GM19239 (cell line): ENCODE data around the gene RPS6KA4.
A peak's percentile ranks its signal among the peaks of the same experiment; 100 is the strongest.
"Not testable (repeated sequence)": the region's sequence is repeated elsewhere in the genome, so short reads cannot be mapped to it uniquely, and the experiment has no call there.

Source experiments
- DNase-seq: peaks from one replicate; pipeline ENCODE4 v3.0.0; 2011; ENCODE audit warnings: low spot score; ENCODE audit not compliant: insufficient read length
- FAIRE-seq: peaks from 2 replicates; lab custom pipeline; 2011; peaks lifted over from hg19 to GRCh38; lab: Jason Lieb, UNC

The RPS6KA4 gene

DNA sequence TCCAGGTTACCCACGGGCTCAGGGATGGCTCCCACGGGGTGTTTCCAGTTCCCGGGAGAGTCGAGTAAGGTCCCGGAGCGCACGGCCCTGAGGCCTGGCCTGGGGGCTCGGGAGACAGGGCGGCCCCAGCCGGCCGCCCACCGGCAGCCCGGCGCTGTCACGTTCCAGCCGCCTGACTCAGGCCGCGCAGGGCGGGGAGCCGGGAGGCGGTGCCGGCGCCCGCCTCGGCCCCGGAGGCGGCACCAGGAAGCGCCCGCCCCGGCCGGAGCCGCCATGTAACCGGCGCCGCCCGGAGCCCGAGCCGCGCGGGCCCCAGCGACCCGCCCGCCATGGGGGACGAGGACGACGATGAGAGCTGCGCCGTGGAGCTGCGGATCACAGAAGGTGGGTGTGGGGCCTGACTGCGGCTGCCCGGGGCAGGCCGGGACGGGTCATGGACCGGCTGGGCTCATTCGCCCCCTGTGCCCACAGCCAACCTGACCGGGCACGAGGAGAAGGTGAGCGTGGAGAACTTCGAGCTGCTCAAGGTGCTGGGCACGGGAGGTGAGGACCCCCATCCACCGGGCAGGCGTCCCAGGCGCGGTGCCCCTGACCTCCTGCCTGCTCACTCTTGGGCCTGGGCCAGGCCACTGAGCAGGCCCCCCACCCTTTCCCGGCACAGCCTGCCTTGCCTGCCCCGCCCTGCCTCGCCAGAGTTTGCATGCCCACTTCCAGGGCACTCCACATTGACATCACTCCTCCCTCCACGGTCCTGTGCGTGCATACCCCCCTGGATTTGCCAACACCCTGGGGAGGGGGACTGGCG is at the start of gene RPS6KA4:
RPS6KA4 (plus strand) TSS at position 256 of the 805 bp plus-strand sequence; CDS start at position 330, 74 bp downstream.
- DNase-seq (peak; percentile 90), FAIRE-seq (no peak)

DNA sequence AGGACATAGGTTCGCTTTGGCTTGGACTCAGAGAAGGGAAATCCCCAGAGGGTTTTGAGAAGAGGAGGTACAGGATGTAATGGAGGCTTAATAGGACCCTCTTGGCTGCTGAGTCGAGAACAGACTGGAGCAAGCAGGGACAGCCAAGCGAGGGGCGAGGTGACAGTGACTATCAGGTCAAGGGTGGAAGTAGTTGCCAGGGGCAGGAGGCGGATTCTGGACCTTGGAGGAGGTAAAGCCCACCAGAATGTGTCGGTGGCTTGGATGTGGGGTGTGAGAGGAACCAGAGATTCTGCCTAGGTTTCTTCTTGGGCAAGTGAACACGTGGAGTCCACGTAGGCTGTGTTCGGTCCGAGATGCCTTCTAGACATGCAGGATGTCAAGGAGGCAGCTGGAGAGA is 46.0 kb upstream of the RPS6KA4 start:
- FAIRE-seq (no peak), DNase-seq (no peak)

DNA sequence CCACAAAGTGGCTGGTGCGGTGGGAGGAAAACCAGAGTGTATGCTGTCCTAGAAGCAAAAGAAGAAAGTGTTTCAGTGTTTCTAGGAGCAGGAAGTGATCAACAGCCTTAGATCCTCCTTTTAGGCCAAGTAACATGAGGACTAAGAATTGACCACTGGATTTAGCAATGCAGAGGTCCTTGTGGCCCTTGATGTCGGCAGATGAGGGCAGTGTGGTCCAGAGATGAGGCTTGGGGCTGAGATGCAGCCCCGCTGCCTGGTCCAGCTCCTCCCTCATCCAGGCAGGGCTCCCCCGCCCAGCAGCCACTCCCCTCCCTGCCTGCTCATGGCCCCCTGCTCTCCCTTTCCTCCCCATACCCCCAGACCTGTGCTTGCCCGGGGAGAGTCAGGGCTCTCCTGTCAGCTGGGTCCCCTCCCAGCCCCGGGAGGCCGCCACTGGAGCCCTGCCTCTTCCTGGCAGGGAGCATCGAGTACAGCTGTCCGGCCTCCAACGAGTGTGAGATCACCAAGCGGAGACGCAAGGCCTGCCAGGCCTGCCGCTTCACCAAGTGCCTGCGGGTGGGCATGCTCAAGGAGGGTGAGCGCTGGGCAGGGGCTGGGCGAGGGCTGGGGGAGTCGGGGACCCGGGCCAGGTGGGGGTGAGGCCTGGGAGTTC is 45.3 kb upstream of the RPS6KA4 start:
- DNase-seq (no peak), FAIRE-seq (no peak)

DNA sequence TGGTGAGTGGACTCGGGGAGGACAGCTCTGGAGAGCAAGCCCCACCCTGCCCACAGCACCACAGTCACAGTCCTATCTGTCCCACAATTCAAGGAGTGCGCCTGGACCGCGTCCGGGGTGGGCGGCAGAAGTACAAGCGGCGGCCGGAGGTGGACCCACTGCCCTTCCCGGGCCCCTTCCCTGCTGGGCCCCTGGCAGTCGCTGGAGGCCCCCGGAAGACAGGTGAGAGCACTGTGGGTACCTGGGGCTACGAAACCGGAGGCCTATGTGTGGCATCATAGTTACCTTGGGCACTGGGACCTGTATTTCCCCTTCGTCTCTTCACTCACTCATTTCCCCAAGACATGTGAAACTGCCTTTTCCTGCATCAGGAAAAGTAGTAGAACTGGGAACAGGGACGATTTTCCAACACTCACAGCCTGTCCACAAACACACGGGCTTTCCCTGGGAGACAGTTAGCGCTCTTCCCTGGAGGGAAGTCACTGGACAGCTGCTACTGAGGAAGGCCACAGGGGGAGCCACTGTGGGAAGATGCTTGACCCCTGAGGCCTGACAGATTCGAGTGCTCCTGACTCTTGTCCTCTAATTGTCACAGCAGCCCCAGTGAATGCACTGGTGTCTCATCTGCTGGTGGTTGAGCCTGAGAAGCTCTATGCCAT is 44.7 kb upstream of the RPS6KA4 start:
- FAIRE-seq = no peak
- DNase-seq = no peak

DNA sequence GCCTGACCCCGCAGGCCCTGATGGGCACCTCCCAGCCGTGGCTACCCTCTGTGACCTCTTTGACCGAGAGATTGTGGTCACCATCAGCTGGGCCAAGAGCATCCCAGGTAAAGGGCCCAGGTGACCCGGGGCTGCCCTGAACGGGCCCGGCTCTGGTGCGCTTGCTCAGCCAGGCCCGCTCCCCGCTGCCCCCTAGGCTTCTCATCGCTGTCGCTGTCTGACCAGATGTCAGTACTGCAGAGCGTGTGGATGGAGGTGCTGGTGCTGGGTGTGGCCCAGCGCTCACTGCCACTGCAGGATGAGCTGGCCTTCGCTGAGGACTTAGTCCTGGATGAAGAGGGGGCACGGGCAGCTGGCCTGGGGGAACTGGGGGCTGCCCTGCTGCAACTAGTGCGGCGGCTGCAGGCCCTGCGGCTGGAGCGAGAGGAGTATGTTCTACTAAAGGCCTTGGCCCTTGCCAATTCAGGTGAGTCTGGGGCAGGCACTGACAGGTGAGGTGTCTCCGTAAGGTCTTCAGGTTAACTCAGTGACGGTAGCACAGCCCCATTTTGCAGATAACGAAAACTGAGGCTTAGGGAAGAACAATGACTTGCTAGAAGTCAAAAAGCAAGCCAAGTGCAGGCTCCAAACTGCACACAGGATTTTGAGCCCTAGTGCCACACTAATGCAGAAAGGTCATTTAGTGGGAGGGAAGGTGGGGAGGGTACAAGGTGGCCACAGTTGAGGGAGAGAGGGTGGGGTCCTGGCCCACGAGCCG is 44.0 kb upstream of the RPS6KA4 start:
- FAIRE-seq (no peak), DNase-seq (no peak)

DNA sequence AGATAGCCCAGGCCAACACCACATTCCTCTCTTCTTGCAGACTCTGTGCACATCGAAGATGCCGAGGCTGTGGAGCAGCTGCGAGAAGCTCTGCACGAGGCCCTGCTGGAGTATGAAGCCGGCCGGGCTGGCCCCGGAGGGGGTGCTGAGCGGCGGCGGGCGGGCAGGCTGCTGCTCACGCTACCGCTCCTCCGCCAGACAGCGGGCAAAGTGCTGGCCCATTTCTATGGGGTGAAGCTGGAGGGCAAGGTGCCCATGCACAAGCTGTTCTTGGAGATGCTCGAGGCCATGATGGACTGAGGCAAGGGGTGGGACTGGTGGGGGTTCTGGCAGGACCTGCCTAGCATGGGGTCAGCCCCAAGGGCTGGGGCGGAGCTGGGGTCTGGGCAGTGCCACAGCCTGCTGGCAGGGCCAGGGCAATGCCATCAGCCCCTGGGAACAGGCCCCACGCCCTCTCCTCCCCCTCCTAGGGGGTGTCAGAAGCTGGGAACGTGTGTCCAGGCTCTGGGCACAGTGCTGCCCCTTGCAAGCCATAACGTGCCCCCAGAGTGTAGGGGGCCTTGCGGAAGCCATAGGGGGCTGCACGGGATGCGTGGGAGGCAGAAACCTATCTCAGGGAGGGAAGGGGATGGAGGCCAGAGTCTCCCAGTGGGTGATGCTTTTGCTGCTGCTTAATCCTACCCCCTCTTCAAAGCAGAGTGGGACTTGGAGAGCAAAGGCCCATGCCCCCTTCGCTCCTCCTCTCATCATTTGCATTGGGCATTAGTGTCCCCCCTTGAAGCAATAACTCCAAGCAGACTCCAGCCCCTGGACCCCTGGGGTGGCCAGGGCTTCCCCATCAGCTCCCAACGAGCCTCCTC is 43.1 kb upstream of the RPS6KA4 start:
- DNase-seq, FAIRE-seq: not testable (repeated sequence)

DNA sequence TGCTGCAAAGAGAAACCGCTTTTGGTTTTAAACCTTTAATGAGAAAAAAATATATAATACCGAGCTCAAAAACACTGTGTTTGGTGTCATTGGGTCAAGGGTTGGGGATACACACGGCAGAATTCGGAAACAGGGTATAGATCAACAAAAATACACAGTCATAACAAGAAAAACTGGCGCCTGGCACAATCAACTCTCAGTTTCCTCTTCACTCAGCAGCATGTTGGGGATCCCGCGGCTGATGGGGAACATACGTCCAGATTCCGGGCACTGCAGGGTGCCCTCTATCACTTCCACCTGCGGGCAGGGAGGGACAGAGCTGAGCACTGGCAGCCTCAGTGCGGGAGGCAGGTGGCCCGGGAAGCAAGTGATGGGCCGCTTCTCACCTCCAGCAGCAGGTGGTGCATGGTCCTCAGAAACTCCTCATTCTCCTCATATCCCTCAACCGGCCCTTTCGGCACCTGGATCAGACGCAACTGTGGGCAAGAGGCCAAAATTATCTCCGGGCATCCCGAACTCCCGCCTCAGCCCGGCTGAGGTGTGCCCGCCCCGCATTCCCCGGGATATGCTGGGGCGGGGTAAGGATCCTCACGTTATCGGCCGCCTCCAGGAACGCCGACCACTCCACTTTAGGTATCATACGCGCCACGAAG is 42.2 kb upstream of the RPS6KA4 start:
- FAIRE-seq = peak; percentile 54
- DNase-seq = no peak

DNA sequence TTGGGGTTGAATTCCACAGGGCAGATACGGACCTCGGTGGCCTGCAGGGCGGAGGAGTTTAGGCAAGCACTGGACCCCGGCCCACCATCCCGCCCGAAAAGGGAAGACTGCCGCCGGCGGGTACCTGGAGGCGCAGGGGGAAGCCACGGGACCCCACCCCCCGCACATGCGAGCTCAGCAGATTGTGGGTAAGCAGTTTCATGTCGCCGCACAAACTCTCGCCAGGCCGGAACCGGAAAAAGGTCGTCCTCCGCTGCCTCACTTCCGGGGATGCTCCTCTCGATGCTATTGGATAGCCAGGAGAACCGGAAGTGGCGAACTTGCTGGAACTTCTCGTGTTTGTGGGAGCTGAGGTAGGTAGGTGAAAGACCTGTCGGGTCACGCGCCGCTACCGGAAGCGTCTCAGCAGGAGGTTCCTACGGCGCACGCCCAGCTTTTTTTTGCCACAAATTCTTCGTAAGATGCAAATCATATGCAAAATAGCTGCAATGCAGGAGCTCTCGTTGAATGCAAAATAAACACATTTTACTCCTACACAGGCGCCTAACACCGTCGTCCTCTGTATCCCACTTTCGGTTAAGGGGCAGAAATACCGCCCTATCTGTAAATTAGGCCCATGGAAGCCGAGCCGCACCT is 41.5 kb upstream of the RPS6KA4 start, which contains the start of gene TRMT112:
TRMT112 (minus strand) TSS at position 235 of the 636 bp plus-strand sequence; CDS start at position 202, 33 bp downstream.
- peak; percentile 100 for FAIRE-seq
- peak; percentile 98 for DNase-seq

DNA sequence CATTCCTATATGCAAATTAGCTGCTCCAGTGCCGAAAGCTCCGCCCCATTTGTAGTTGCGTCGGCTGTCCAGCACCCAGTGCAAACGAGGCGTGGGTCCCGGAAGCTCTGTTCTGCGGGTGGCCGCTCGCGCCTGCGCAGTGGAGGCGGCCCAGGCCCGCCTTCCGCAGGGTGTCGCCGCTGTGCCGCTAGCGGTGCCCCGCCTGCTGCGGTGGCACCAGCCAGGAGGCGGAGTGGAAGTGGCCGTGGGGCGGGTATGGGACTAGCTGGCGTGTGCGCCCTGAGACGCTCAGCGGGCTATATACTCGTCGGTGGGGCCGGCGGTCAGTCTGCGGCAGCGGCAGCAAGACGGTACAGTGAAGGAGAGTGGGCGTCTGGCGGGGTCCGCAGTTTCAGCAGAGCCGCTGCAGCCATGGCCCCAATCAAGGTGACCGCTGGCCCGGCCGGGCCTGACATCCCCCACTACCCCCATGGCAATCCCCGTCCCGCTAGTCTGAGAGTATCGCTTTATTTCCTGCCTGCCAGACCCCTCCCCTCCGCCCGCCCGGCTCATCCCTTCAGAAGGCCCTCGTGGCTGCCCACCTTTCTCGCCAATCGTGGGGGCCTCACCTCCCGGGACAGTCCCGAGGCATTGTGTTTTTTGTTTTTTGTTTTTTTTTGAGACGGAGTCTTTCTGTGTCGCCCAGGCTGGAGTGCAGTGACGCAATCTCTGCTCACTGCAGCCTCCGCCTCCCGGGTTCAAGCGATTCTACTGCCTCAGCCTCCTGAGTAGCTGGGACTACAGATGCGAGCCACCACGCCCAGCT is 40.8 kb upstream of the RPS6KA4 start, which contains the start of gene PRDX5:
PRDX5 (plus strand) TSS at position 161 of the 805 bp plus-strand sequence; CDS start at position 256, 95 bp downstream.
- no peak for FAIRE-seq
- DNase-seq = peak; percentile 94

DNA sequence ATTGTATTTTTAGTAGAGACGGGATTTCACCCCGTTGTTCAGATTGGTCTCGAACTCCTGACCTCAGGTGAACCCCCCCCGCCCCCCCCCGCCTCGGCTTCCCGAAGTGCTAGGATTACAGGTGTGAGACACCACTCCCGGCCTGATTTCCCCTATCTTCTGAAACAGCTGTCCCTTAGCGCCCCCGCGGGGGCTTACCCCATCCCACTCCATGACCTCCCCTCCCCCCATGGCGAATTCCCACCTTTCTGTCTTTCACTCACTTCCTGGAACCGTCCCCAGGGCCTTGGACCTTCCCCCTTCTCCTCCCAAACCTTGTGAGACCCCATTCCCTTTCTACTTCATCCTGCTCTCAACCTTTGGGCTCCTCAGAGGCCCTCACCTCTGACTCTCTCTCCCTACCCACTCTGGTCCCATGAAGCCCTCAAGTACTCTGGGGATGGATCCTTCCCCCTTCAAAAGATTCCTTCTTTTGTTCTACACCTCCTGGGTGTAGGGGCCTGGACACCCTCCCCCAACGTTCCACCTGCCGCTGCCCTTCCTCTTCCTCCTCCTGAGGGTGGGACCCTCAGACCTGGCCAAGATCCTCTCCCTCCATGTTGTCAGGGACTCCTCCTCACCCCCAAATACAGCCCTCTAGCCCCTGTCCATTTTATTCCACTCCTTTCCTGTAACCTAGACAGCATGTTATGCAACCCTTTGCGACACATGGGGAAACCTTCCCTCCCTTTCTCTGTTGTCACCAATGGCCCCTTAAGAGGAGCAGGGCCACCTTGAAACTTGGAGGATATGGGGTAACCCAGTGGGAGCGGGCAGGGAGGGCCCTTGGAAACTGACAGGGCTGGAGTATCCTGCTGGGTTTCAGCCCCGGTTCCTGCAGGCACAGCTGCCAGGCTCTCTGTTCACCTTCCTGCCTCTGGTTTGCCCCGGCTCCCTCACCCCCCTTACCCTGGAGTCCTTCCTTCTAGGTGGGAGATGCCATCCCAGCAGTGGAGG is 39.9 kb upstream of the RPS6KA4 start:
- FAIRE-seq (peak; percentile 52), DNase-seq (no peak)

DNA sequence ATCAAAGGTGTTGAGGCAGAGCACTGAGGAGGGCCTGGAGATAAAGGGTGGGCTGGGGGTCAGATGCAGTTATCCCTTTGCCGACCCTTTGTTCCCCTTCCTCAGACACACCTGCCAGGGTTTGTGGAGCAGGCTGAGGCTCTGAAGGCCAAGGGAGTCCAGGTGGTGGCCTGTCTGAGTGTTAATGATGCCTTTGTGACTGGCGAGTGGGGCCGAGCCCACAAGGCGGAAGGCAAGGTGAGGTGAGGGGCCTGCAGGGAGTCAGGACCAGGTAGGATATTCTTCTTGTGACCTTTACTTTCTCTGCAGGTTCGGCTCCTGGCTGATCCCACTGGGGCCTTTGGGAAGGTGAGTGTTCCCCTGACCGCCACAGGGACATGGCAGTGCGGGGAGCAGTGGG is 38.4 kb upstream of the RPS6KA4 start:
- DNase-seq (no peak), FAIRE-seq (no peak)

DNA sequence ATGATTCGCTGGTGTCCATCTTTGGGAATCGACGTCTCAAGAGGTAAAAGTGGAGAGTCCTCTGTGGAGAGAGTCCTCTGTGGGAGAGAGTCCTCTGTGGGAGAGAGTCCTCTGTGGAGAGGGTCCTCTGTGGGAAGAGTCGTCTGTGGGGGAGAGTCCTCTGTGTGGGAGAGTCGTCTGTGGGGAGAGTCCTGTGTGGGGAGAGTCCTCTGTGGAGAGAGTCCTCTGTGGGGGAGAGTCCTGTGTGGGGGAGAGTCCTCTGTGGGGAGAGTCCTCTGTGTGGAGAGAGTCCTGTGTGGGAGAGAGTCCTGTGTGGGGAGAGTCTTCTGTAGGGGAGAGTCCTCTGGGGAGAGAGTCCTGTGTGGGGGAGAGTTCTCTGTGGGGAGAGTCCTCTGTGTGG is 37.9 kb upstream of the RPS6KA4 start:
- no peak for FAIRE-seq

DNA sequence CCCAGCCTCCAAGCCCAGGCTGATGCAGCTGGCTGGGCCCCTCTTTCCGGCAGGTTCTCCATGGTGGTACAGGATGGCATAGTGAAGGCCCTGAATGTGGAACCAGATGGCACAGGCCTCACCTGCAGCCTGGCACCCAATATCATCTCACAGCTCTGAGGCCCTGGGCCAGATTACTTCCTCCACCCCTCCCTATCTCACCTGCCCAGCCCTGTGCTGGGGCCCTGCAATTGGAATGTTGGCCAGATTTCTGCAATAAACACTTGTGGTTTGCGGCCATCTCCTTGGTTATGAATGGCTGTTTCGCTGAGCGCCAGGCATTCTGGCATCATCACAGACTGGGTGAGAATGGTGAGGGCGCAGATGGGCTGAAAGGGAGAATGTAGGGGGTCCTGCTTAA is 37.4 kb upstream of the RPS6KA4 start:
- FAIRE-seq (no peak), DNase-seq (no peak)

More for the DNA sequence above, 37.9 kb upstream of the RPS6KA4 start:
- DNase-seq = no peak

DNA sequence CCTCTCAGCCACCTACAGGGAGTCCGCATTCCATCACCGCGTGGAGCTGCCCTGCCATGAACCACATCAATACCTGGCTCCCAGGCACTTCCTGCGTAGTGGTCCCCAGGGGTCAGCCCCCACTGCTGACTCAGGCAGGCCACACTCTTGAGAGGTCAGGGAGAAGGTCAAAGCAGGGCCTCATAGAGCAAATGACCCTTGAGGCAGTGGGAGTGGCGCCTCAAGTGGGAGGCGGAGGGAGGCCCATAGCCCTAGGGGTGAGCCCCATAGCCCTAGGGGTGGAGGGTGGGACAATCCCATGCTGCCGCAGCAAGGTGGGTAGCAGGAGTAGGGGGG is 36.1 kb upstream of the RPS6KA4 start:
- no peak for FAIRE-seq
- DNase-seq = no peak

DNA sequence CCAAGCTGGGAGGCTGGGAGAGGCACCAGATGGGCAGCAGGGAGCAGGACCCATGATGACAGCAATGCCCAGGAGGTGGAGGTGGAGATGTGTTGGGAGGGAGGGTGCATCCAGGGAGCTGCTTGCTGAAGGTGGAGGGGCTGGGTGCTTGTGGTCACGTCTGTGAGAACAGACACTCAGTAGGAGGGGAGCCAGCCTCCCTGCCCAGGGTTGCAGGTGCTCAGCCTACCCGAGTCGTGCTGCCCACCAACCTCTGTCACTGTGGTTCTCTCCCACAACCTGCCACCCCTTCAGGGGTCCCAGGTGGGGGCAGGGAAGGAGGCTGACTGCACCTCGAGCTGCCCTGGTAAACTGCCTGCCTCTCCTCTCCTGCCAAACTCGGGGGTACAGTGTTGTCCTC is 35.6 kb upstream of the RPS6KA4 start:
- DNase-seq = no peak
- no peak for FAIRE-seq

DNA sequence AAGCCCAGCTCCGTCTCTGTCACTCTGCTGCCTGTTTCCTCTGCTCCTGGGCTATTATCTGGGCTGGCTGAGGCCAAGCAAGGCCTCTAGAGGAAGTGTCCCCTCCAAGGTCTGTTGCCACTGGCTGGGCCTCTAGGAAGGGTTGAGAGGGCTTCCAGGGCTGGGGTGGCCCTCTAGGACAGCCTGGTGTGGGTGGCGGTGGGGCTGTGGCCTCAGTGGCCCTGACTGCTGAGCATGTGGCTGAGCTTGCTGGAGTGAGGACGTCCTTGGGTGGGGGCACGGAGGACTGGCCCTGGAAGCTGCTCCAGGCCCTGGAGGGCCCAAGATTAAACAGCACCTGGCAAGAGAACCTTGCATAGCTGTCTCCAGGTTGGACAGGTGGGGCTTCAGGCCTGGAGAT is 35.0 kb upstream of the RPS6KA4 start:
- FAIRE-seq, DNase-seq: not testable (repeated sequence)
